ENCODE data around the gene DNLZ. TPM values are rescaled to one million over a fixed set of nuclear protein-coding genes. Genes with fewer than 3 reads are reported as not detected.
A peak's percentile ranks its signal among the peaks of the same experiment; 100 is the strongest.

The DNLZ gene
- total and polyA plus RNA-seq, 7 donors = 8.4 to 41.9 (median 19.7) TPM

GRCh38 chr9:136363949-136364748, 605 bp upstream of the DNLZ start:
- peak overlapping the region in 2 of 4 donors; percentile 88 to 90 for H3K27ac ChIP-seq
- H3K4me1 ChIP-seq = peaks cover 0 to 39% (median 34%) of the 10 kb centered on the region in 4 donors
- H3K4me3 ChIP-seq = peak overlapping the region in 1 of 4 donors; percentile 97
- DNase-seq = no peak
- H3K9me3 ChIP-seq = no peaks in the 10 kb centered on the region
- no peaks in the 10 kb centered on the region for H3K36me3 ChIP-seq
- intact Hi-C loops (cut with DNase I) = loop anchor here (1.0 to 5.0 kb wide), 4 partner anchors 25 to 52 kb away; partner anchors contain the start of genes GPSM1 and SNAPC4
- WGBS, 2 donors = 43% methylated on average over 54 of the region's 54 CpGs
- TF ChIP-seq POLR2AphosphoS5 (IDR thresholded peaks at IDR 0.05) (no peak), CTCF (IDR thresholded peaks at IDR 0.05) (peak; percentile 3 to 32 (median 12)), POLR2A (IDR thresholded peaks at IDR 0.05) (no peak)
- peaks cover 0 to 9% (median 6%) of the 10 kb centered on the region in 3 donors for H3K27me3 ChIP-seq

GRCh38 chr9:136362450-136362784, 1.1 kb downstream of the DNLZ start:
- Histone ChIP-seq H3K4me3 (peak overlapping the region in 1 of 4 donors; percentile 87), H3K9me3 (no peaks in the 10 kb centered on the region), H3K27me3 (peaks cover 0 to 9% (median 6%) of the 10 kb centered on the region in 3 donors), H3K4me1 (peaks cover 0 to 39% (median 34%) of the 10 kb centered on the region in 4 donors), H3K36me3 (peaks cover 0 to 11% (median 2%) of the 10 kb centered on the region in 4 donors), H3K27ac (peak overlapping the region; percentile 88 to 95 (median 92))
- intact Hi-C loops (cut with DNase I) = loop anchor here (5.0 kb wide), 1 partner anchor 35 kb away; the partner anchor contains the start of gene GPSM1
- 72 to 85% methylated on average over 6 of the region's 6 CpGs for WGBS, 2 donors
- no peak for DNase-seq
- TF ChIP-seq POLR2AphosphoS5 (IDR thresholded peaks at IDR 0.05) (no peak), CTCF (IDR thresholded peaks at IDR 0.05) (no peak), EP300 (IDR thresholded peaks at IDR 0.05) (no peak), POLR2A (IDR thresholded peaks at IDR 0.05) (no peak)

GRCh38 chr9:136361754-136362449, 1.6 kb downstream of the DNLZ start:
- Histone ChIP-seq H3K27ac (peak overlapping the region; percentile 32 to 95 (median 90)), H3K27me3 (peaks cover 0 to 9% (median 6%) of the 10 kb centered on the region in 3 donors), H3K36me3 (peaks cover 0 to 16% (median 2%) of the 10 kb centered on the region in 4 donors), H3K4me3 (peak overlapping the region in 2 of 4 donors; percentile 12 to 21), H3K9me3 (no peaks in the 10 kb centered on the region), H3K4me1 (peaks cover 0 to 39% (median 34%) of the 10 kb centered on the region in 4 donors)
- peak; percentile 87 for DNase-seq
- TF ChIP-seq POLR2AphosphoS5 (IDR thresholded peaks at IDR 0.05) (peak; percentile 15 to 81 (median 65)), CTCF (IDR thresholded peaks at IDR 0.05) (no peak)
- 85 to 86% methylated on average over 26 of the region's 26 CpGs for WGBS, 2 donors
- intact Hi-C loops (cut with DNase I) = loop anchor here (5.0 kb wide), 1 partner anchor 35 kb away; the partner anchor contains the start of gene GPSM1

GRCh38 chr9:136361047-136361753, 2.3 kb downstream of the DNLZ start:
- H3K27me3 ChIP-seq = peaks cover 0 to 9% (median 6%) of the 10 kb centered on the region in 3 donors
- peak overlapping the region; percentile 32 to 95 (median 90) for H3K27ac ChIP-seq
- H3K36me3 ChIP-seq = peaks cover 0 to 23% (median 5%) of the 10 kb centered on the region in 4 donors
- 79 to 85% methylated on average over 43 of the region's 43 CpGs for WGBS, 2 donors
- H3K4me1 ChIP-seq = peaks cover 0 to 39% (median 34%) of the 10 kb centered on the region in 4 donors
- peak in 1 of 4 donors; percentile 66 for TF ChIP-seq POLR2AphosphoS5 (IDR thresholded peaks at IDR 0.05)
- TF ChIP-seq POLR2A (IDR thresholded peaks at IDR 0.05) = no peak
- TF ChIP-seq EP300 (IDR thresholded peaks at IDR 0.05) = no peak
- no peak for DNase-seq
- intact Hi-C loops (cut with DNase I) = loop anchor here (5.0 kb wide), 1 partner anchor 34 kb away; the partner anchor contains the start of gene GPSM1
- H3K4me3 ChIP-seq = peak overlapping the region in 2 of 4 donors; percentile 12 to 21
- H3K9me3 ChIP-seq = no peaks in the 10 kb centered on the region

All from sigmoid colon (tissue), 7 donors.